ENCODE data around the gene TINCR.
A peak's percentile ranks its signal among the peaks of the same experiment; 100 is the strongest.

TINCR gene

DNA sequence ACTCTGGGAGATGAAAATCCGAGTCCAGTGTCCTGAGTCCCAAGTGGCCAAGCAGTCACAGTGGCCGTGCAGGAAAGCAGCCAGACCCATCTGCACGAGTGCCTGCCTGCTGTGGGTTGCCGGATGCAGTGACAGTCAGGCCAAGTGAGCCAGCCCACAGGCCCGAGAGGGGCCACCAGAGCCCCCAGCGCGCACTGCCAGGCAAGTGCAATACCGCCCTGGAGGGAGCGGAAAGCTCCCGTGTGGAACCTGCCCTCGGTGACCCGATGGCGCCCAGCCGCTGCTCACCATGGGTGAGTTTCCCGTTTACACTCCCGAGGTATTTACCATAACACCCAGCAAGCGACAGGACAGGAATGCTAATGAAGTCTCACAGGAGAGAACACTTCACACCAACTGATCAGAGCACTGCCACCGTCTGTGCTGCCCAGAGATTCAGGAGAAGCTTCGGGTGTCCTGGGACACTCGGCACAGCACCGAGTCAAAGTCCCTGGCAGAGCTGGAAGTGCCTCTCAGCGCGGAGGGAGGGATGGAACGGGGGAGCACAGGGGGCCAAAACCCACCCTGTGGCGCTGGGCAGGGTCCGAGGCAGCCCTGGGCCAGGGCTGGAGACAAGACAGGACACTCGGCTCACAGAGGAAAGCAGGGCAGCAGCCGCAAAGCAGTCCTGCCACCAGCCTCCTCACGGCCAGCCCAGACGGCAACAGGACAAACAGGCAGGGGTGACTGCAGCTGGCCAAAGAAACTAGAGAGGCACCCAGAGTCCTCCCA is 21.3 kb upstream of the TINCR start:
- DNase-seq = no peak

DNA sequence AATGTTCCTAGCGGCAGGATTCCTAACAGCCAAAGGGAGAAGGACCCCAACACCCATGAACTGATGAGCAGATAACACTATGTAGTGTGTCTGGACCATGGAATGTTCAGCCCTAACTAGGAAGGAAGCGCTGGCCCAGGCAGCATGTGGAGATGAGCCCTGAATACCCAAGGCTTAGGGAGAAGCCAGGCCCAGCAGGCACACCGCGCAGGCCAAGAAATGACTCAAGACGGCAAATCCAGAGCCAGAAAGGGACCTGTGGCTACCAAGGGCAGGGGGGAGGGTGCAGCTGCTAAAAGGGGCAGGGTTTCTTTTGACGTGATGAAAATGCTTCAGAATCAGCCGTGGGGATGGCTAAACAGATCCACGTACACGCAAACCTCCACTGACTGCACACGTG is 20.7 kb upstream of the TINCR start:
- DNase-seq = no peak

GRCh38 chr19:5587661-5588060 is 19.9 kb upstream of the TINCR start:
- DNase-seq = no peak

DNA sequence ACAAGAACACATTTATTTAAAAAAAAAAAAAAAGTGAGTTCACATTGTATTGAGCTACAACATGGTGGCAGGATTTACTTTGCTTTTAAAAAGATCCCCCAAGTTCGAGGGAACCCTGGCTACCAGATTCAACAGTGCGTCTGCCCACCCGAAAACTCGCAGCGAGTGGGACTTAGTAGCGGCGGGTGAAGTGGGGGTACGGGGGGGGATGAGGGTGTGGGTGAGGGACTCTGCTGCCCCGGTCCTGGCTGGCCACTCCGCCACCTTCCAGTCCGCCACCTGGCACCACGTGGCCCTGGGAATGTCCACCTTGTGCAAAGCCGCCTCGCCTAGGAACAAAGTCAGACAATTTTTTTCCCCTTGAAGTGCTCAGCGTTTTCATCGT is 19.3 kb upstream of the TINCR start:
- no peak for DNase-seq

DNA sequence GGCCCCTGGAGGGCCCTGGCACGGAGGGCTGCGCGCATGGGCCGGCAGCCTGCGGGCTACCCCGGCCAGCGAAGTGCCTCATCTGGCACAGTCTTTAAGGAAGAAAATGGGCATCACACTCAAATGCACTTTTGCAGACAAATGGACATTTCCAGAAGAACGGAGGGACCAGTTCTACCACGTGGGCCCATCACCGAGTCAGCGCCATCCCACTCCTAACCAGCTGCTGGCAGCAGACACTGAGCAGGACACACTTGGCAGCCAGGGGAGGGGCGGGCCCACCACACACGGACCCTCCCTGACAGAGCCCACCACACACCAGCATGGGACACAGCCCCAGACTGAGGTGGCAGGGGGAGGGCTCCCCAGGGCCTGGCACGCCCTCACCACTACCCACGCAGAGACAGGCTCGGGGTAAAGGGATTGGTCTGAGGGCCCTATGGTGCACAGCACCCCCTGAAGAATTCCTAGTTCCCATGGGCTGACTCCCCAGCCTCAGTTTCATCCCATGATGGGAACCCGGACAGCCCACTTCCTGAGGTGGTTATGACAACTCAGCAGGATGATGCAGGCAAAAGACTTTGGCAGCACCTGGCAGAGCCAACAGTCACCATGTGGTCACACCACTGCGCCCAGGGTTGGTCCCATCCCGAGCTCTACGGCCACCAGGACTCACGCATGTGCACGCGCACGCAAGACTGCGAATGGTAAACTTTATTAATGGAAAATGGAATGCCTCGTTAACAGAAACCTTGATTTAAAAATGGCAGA is 18.7 kb upstream of the TINCR start:
- no peak for DNase-seq

DNA sequence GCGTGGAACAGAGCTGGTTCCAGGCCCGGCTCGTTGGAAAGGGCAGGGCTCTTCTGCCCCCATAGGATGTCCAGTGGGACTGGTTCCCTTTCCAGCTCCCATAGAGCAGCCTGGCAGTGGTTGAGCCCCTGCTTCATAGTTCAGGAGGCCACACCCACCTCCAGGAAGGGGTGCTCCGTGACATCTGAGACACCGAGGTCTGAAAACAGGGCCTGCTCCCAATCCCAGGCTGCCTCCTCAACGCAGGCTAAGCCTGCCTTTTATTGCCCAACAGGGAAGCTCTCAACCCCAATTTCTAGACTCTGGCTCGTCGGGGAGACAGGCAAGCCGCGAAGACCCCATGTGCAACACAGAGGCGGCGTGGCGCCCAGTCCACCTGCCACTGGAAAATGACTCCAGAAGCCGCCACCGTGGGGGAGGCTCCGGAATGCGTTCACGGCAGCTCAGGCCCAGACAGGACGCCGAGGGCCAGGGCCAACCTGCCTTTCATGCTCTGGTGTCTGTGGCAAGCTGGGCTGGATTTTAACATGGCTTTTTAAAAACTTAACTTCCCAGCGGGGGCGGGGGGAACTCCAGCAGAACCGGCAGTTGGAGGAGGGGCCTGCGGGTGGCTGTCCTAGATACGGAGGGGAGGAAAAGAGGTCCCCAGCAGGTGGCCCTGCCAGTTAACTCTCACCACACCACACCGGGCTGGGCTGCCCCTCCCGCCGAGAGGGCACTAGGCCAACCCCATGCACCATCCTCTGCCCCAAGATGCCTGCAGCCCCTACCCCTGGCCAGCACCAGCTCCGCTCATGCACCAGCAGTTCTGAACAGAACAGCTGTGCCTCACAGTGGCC is 17.9 kb upstream of the TINCR start:
- DNase-seq = peak; percentile 67

DNA sequence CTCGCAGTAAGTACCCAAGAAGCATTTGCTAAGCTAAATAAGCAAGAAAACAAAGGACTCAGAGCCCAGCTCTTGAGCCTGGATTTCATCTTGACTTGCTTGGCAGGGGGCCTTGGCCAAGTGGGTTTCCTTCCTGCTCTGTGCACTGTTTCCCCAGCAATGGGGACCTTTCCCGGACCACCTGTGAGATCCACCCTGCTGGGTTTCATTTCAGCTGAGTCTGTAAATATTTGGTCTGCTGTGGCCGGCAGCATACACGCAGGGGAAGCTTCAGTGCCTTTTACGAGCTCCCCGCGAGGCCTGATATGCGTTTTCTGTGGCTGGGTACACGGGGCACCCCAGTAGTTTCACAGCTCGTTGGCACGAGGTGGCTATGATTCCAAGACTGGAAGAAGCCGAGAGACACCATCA is 12.4 kb upstream of the TINCR start:
- peak; percentile 92 for DNase-seq

DNA sequence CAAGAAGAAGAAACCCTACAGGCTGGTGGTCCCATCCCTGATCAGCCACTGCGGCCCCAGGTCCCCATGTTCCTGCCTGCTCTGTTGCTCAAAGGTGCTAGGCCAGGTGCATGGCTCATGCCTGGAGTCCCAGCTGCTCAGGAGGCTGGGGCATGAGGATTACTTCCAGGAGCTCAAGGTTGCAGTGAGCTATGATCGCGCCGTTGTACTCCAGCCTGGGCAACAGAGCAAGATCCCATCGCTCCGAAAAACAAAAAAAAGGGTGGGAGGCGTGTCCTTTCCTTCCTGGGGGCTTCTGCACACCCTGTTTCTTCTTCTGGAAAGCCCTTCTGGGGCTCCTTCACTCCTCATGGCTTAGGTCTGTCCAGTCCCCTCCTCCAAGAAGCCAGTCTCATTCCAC is 11.9 kb upstream of the TINCR start:
- DNase-seq = no peak

DNA sequence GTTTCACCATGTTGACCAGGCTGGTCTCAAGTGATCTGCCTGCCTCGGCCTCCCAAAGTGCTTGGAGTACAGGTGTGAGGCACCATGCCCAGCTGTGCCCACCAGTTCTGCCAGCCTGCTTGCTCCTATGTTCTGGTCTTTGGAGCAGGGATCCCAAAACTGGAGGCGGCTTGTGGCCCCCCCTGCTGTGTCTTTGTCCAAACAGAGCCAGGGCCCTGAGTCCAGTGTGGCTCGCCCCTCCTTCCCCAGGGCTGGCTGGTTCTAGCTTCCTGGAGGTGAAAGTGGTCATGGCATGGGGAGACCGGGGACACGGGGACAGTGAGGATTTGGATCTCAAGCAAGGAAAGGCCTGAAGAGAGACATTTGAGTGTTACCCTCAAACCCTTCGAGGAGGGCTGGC is 11.5 kb upstream of the TINCR start:
- no peak for DNase-seq

DNA sequence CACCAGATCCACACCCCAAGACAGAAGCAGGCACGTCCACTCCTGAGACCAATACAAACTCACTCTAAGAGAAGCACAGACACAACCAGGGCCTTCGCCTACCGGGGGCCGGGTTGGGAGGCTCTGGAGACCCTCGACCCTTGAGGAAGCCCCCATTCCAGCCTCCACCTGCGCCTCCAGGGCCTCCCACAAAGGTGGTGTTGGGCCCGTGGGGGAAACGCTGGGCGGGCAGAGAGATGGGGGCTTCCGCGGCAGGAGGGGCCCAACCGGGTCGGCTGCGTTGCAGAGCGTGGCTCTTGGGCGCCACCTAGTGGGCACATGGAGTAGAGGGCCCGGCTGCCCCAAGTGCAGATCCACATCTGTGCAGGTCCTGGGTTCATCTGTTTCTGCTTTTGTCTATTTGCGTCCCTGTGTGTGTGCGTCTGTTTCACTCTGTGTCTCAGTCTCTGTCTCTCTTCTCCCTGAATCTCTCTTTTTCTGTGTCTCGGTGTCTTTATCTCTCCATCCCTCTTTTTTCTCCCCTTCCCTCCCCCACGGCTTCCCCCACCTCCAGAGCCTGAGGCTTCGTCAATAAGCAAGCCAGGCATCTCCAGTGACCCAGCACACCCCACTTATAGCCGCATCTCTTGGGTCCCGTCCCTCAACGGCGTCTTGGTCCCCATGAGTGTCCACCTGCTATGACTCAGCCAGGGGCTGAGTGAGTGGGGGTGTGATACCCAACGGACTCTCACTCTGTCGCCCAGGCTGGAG is 10.5 kb upstream of the TINCR start:
- DNase-seq = peak; percentile 14

DNA sequence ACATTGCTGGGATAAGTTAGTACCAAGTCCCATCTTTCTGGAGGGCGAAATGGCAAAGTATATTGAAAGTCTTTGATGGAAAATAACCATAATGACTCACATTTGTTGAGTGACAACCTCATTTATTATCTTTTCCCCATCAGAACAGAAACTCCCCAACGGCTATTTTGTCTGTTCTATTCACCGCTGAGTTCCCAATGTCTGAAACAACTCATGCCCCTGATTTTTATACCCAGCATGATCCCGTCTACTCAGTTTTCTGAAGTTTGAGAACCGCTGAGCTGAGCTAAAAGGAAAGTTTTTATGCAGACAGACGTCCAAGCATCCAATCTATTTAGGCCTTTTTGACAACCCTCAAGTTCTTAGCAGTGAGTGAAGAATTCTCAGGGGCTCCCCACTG is 7.8 kb upstream of the TINCR start:
- no peak for DNase-seq

- no peak for DNase-seq
Observed at GRCh38 chr19:5572556-5573286, 5.0 kb upstream of the TINCR start.

DNA sequence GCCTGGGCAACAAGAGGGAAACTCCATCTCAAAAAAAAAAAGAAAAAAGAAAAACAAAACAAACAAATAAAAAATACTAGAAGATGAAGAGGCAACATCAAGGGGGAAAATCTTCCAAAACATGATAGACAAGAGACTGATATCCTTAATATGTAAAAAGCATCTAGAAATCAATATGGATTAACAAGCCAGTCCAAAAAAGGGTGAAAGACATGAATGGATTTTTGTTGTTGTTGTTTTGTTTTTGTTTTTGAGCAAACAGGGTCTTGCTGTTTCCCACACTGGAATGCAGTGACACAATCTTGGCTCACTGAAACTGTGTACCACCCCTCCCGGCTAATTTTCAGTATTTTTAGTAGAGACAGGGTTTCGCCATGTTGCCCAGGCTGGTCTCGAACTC is 4.0 kb upstream of the TINCR start:
- DNase-seq = no peak

GRCh38 chr19:5567970-5568407 is 236 bp upstream of the TINCR start:
- DNase-seq = no peak

GRCh38 chr19:5564930-5565329 is 2.8 kb downstream of the TINCR start:
- DNase-seq = no peak

- no peak for DNase-seq
Observed at GRCh38 chr19:5563935-5564612, 3.7 kb downstream of the TINCR start.

DNA sequence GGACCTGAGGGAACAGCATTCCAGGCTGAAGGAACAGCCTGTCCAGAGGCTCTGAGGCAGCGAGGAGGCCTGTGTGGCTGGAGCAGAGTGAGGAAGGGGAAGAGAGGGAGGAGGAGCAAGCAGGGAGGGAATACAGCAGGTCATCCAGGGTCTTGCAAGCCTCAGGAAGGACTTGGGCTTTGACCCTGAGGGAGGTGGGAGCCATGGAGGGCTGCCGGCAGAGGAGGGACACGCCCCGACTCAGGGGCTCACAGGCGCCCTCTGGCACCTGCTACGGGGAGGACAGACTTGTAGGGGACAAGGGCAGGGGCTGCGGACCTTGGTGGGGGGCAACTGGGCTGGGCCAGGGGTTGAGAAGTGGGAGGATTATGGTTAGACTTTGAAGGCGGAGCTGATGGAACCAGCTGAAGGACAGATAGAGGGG is 4.7 kb downstream of the TINCR start:
- DNase-seq = no peak

DNA sequence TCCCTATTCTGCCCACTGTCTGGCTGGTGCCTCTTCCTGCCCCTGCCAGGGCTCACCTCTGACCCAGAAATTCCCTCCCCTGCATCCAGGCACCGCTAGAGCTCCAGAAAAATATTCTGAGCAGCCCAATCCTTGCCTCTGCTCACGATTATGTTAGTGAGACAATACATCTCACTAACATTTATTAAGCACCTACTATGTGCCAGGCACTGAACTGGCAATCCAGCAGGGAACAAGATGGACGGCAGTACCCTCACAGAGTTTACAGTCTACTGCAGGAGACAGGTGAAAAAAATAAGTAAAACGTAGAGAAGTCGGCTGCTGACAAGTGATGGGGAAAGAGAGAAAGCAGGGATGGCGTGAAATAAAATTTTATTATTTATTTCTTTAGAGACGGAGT is 5.5 kb downstream of the TINCR start:
- no peak for DNase-seq

DNA sequence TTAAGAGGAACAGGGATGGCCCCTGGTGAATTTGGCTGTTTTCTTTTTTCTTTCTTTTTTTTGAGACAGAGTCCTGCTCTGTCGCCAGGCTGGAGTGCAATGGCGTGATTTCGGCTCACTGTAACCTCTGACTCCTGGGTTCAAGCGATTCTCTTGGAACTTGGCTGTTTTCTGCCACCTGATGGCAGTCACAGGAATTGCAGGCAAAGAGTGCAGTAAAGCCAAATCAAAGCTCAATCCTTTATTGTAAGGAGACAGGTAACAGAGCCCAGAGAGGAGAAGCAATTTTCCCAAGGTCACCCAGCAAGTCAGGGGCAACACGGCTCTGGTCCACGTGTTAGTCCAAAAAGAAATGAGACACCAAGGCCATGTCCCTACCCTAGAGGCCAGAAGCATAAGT is 6.2 kb downstream of the TINCR start:
- DNase-seq = no peak

DNA sequence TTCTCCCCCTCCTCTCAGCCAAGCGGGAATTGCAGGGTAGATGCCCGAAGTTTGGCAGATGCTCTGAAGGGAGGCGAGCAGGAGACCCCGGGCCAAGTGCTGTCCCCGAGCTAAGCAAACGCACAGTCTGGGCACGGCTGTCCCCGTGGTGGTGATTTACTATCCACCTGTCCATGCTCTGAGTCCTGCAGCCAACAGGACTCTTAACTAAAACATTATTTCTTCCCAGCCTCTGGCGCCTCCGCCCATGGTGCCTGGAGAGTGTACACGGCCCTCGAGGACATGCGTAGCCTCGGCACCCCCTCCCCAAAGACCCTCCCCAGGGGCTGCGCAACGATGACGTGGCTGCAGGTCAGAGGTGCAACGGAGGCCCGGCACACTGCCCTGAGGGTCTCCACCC is 7.6 kb downstream of the TINCR start:
- DNase-seq = no peak

- DNase-seq = no peak
Observed at GRCh38 chr19:5559804-5560133, 8.0 kb downstream of the TINCR start.
